ENCODE data around the gene KCNH3.
"Not testable (repeated sequence)": the region's sequence is repeated elsewhere in the genome, so short reads cannot be mapped to it uniquely, and the experiment has no call there.

Gene KCNH3

GRCh38 chr12:49525942-49526341 is 12.9 kb upstream of the KCNH3 start:
- DNase-seq (ENCODE audit: low read depth in 2 of 2), result no peak

GRCh38 chr12:49527361-49528130 is 11.3 kb upstream of the KCNH3 start:
- DNase-seq (ENCODE audit: low read depth in 2 of 2), result no peak

- no peak for DNase-seq (ENCODE audit: low read depth in 2 of 2)
Observed at GRCh38 chr12:49529414-49529813, 9.4 kb upstream of the KCNH3 start.

- DNase-seq (ENCODE audit: low read depth in 2 of 2), result no peak
Observed at GRCh38 chr12:49531745-49532144, 7.1 kb upstream of the KCNH3 start.

GRCh38 chr12:49533331-49533730 is 5.5 kb upstream of the KCNH3 start:
- DNase-seq (ENCODE audit: low read depth in 2 of 2), result no peak

GRCh38 chr12:49534122-49534521 is 4.7 kb upstream of the KCNH3 start:
- DNase-seq (ENCODE audit: low read depth in 2 of 2), result not testable (repeated sequence)

- DNase-seq (ENCODE audit: low read depth in 2 of 2), result no peak
Observed at GRCh38 chr12:49534731-49535278, 4.0 kb upstream of the KCNH3 start.

- DNase-seq (ENCODE audit: low read depth in 2 of 2), result no peak
Observed at GRCh38 chr12:49535921-49536525, 2.8 kb upstream of the KCNH3 start.

- no peak for DNase-seq (ENCODE audit: low read depth in 2 of 2)
Observed at GRCh38 chr12:49536526-49537071, 2.2 kb upstream of the KCNH3 start.

- no peak for DNase-seq (ENCODE audit: low read depth in 2 of 2)
Observed at GRCh38 chr12:49537231-49537751, 1.5 kb upstream of the KCNH3 start.

GRCh38 chr12:49537752-49538509 is 899 bp upstream of the KCNH3 start:
- peak in 1 of 2 donors; percentile 39 for DNase-seq (ENCODE audit: low read depth in 2 of 2)

- no peak for DNase-seq (ENCODE audit: low read depth in 2 of 2)
Observed at GRCh38 chr12:49539406-49540228, 787 bp downstream of the KCNH3 start.

GRCh38 chr12:49540229-49541139 is 1.7 kb downstream of the KCNH3 start:
- no peak for DNase-seq (ENCODE audit: low read depth in 2 of 2)

- no peak for DNase-seq (ENCODE audit: low read depth in 2 of 2)
Observed at GRCh38 chr12:49541140-49541861, 2.5 kb downstream of the KCNH3 start.

GRCh38 chr12:49541911-49542505 is 3.2 kb downstream of the KCNH3 start:
- DNase-seq (ENCODE audit: low read depth in 2 of 2), result no peak

- no peak for DNase-seq (ENCODE audit: low read depth in 2 of 2)
Observed at GRCh38 chr12:49542592-49543160, 3.8 kb downstream of the KCNH3 start.

- no peak for DNase-seq (ENCODE audit: low read depth in 2 of 2)
Observed at GRCh38 chr12:49543221-49543913, 4.5 kb downstream of the KCNH3 start.
